ENCODE data around the gene LARP4B.

Gene LARP4B

GRCh38 chr10:821322-821721 lies 110.2 kb downstream of the LARP4B start:
- H3K27ac ChIP-seq: no peak overlapping the region
- no peak for DNase-seq (ENCODE audit: low read depth, low spot score)
- no peak for TF ChIP-seq EZH2 (IDR thresholded peaks at IDR 0.05)
- TF ChIP-seq POLR2AphosphoS5 (IDR thresholded peaks at IDR 0.05; ENCODE audit: borderline replicate concordance, low read depth, low read length): no peak
- no peak for TF ChIP-seq FOXP2 (optimal IDR thresholded peaks at IDR 0.05; ENCODE audit: control extremely low read depth, extremely low read length, insufficient read depth)
- no peak overlapping the region for H3K9ac ChIP-seq (ENCODE audit: insufficient read length)
- H3K36me3 ChIP-seq (ENCODE audit: insufficient read depth, low read length): peaks cover 44% of the 10 kb centered on the region
- H3K4me3 ChIP-seq: no peak overlapping the region
- H3K9me3 ChIP-seq (ENCODE audit: low read depth, low read length): no peaks in the 10 kb centered on the region

- Histone ChIP-seq H3K27ac (no peak overlapping the region), H3K9ac (ENCODE audit: insufficient read length) (no peak overlapping the region), H3K9me3 (ENCODE audit: low read depth, low read length) (no peaks in the 10 kb centered on the region), H3K36me3 (ENCODE audit: insufficient read depth, low read length) (peaks cover 31% of the 10 kb centered on the region), H3K4me3 (no peak overlapping the region)
- no peak for DNase-seq (ENCODE audit: low read depth, low spot score)
- TF ChIP-seq FOXP2 (optimal IDR thresholded peaks at IDR 0.05; ENCODE audit: control extremely low read depth, extremely low read length, insufficient read depth) (no peak), POLR2AphosphoS5 (IDR thresholded peaks at IDR 0.05; ENCODE audit: borderline replicate concordance, low read depth, low read length) (no peak), EZH2 (IDR thresholded peaks at IDR 0.05) (no peak)
Measured at GRCh38 chr10:819816-820215, 111.7 kb downstream of the LARP4B start.

GRCh38 chr10:819326-819725 lies 112.2 kb downstream of the LARP4B start:
- H3K36me3 ChIP-seq (ENCODE audit: insufficient read depth, low read length): peaks cover 28% of the 10 kb centered on the region
- TF ChIP-seq FOXP2 (optimal IDR thresholded peaks at IDR 0.05; ENCODE audit: control extremely low read depth, extremely low read length, insufficient read depth): no peak
- no peak for TF ChIP-seq EZH2 (IDR thresholded peaks at IDR 0.05)
- no peak for TF ChIP-seq POLR2AphosphoS5 (IDR thresholded peaks at IDR 0.05; ENCODE audit: borderline replicate concordance, low read depth, low read length)
- no peak overlapping the region for H3K27ac ChIP-seq
- no peaks in the 10 kb centered on the region for H3K9me3 ChIP-seq (ENCODE audit: low read depth, low read length)
- DNase-seq (ENCODE audit: low read depth, low spot score): no peak
- no peak overlapping the region for H3K4me3 ChIP-seq
- no peak overlapping the region for H3K9ac ChIP-seq (ENCODE audit: insufficient read length)

- Histone ChIP-seq H3K36me3 (ENCODE audit: insufficient read depth, low read length) (peaks cover 21% of the 10 kb centered on the region), H3K9ac (ENCODE audit: insufficient read length) (no peak overlapping the region), H3K4me3 (no peak overlapping the region), H3K27ac (no peak overlapping the region), H3K9me3 (ENCODE audit: low read depth, low read length) (no peaks in the 10 kb centered on the region)
- no peak for DNase-seq (ENCODE audit: low read depth, low spot score)
- TF ChIP-seq FOXP2 (optimal IDR thresholded peaks at IDR 0.05; ENCODE audit: control extremely low read depth, extremely low read length, insufficient read depth): no peak
- no peak for TF ChIP-seq POLR2AphosphoS5 (IDR thresholded peaks at IDR 0.05; ENCODE audit: borderline replicate concordance, low read depth, low read length)
- TF ChIP-seq EZH2 (IDR thresholded peaks at IDR 0.05): no peak
Measured at GRCh38 chr10:818526-819220, 112.8 kb downstream of the LARP4B start.

DNA sequence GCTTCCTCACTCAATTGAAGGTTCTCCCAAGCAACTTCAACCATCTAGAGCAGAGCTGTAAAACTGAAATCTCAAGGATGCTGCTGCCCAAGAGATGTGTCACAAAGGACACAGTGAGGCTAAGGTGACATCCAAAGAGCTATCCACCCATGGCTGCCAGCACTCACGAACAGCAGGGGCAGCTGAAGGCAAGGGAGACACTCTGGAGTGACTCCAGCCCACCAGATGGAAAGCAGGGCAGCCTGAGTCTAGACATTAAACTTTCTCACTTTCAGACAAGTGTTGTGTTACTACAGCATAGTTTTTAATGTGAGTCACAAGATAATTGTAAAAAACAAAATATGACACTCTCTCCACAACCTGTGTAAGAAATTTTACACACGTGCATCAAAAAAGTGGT lies 113.5 kb downstream of the LARP4B start:
- Histone ChIP-seq H3K36me3 (ENCODE audit: insufficient read depth, low read length) (peaks cover 21% of the 10 kb centered on the region), H3K4me3 (no peak overlapping the region), H3K27ac (no peak overlapping the region), H3K9me3 (ENCODE audit: low read depth, low read length) (no peaks in the 10 kb centered on the region), H3K9ac (ENCODE audit: insufficient read length) (no peak overlapping the region)
- DNase-seq (ENCODE audit: low read depth, low spot score): no peak
- TF ChIP-seq EZH2 (IDR thresholded peaks at IDR 0.05) (no peak), FOXP2 (optimal IDR thresholded peaks at IDR 0.05; ENCODE audit: control extremely low read depth, extremely low read length, insufficient read depth) (no peak), POLR2AphosphoS5 (IDR thresholded peaks at IDR 0.05; ENCODE audit: borderline replicate concordance, low read depth, low read length) (no peak)

DNA sequence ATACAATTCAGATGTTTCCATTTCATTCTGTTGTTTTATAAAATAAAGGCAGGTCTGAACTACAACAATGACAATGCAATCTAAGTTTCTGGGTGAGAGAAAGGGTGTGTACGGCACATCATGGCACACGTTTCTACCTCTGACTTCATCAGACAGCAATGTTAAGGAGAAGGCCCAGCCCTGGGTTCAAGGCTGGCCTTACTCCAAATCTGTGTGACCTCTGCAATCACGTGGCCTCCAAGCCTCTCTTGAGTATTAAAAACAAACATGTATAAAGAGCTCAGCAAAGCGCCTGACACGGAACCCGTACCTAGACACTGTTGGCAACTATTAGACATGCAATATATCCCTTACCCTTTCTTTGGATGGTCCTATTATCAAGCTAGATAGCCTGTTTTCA lies 114.1 kb downstream of the LARP4B start:
- DNase-seq (ENCODE audit: low read depth, low spot score): no peak
- Histone ChIP-seq H3K27ac (no peak overlapping the region), H3K36me3 (ENCODE audit: insufficient read depth, low read length) (peaks cover 22% of the 10 kb centered on the region), H3K9ac (ENCODE audit: insufficient read length) (no peak overlapping the region), H3K4me3 (no peak overlapping the region), H3K9me3 (ENCODE audit: low read depth, low read length) (no peaks in the 10 kb centered on the region)
- TF ChIP-seq POLR2AphosphoS5 (IDR thresholded peaks at IDR 0.05; ENCODE audit: borderline replicate concordance, low read depth, low read length) (no peak), EZH2 (IDR thresholded peaks at IDR 0.05) (no peak), FOXP2 (optimal IDR thresholded peaks at IDR 0.05; ENCODE audit: control extremely low read depth, extremely low read length, insufficient read depth) (no peak)

GRCh38 chr10:816958-817357 lies 114.5 kb downstream of the LARP4B start:
- Histone ChIP-seq H3K9me3 (ENCODE audit: low read depth, low read length) (no peaks in the 10 kb centered on the region), H3K4me3 (no peak overlapping the region), H3K27ac (no peak overlapping the region), H3K36me3 (ENCODE audit: insufficient read depth, low read length) (peaks cover 26% of the 10 kb centered on the region), H3K9ac (ENCODE audit: insufficient read length) (no peak overlapping the region)
- no peak for TF ChIP-seq FOXP2 (optimal IDR thresholded peaks at IDR 0.05; ENCODE audit: control extremely low read depth, extremely low read length, insufficient read depth)
- no peak for TF ChIP-seq EZH2 (IDR thresholded peaks at IDR 0.05)
- TF ChIP-seq POLR2AphosphoS5 (IDR thresholded peaks at IDR 0.05; ENCODE audit: borderline replicate concordance, low read depth, low read length): no peak
- no peak for DNase-seq (ENCODE audit: low read depth, low spot score)

GRCh38 chr10:816091-816477 lies 115.4 kb downstream of the LARP4B start:
- Histone ChIP-seq H3K4me3 (no peak overlapping the region), H3K27ac (no peak overlapping the region), H3K36me3 (ENCODE audit: insufficient read depth, low read length) (peaks cover 28% of the 10 kb centered on the region), H3K9me3 (ENCODE audit: low read depth, low read length) (no peaks in the 10 kb centered on the region), H3K9ac (ENCODE audit: insufficient read length) (no peak overlapping the region)
- DNase-seq (ENCODE audit: low read depth, low spot score): no peak
- no peak for TF ChIP-seq EZH2 (IDR thresholded peaks at IDR 0.05)
- TF ChIP-seq FOXP2 (optimal IDR thresholded peaks at IDR 0.05; ENCODE audit: control extremely low read depth, extremely low read length, insufficient read depth): no peak
- TF ChIP-seq POLR2AphosphoS5 (IDR thresholded peaks at IDR 0.05; ENCODE audit: borderline replicate concordance, low read depth, low read length): no peak
